Karpas-422 (cell line): ENCODE results near the gene GDF7. TPM values are rescaled to one million over a fixed set of nuclear protein-coding genes. Genes with fewer than 3 reads are reported as not detected.

Source experiments
- DNase-seq: peaks from one replicate; pipeline ENCODE4 v3.0.0-alpha.2; 2015
- H2AFZ ChIP-seq: fragments of 200-600 bp; sonication (generic); 2 replicates; pipeline ENCODE4 v1.6.1; 2014; ENCODE audit warnings: antibody characterized with exemption, low read length, mixed read lengths
- H3K27ac ChIP-seq: fragments of 200-600 bp; sonication (generic); 2 replicates; pipeline ENCODE4 v1.5.1; 2014; ENCODE audit warnings: mild to moderate bottlenecking, low read length, moderate library complexity
- H3K27me3 ChIP-seq: fragments of 200-600 bp; sonication (generic); 2 replicates; pipeline ENCODE4 v1.6.1; 2014; ENCODE audit warnings: low read length, mixed read lengths
- H3K36me3 ChIP-seq: fragments of 200-600 bp; sonication (generic); 2 replicates; pipeline ENCODE4 v1.6.1; 2014; ENCODE audit warnings: low read length, mixed read lengths; ENCODE audit not compliant: insufficient read depth
- H3K4me1 ChIP-seq: fragments of 200-600 bp; sonication (generic); 2 replicates; pipeline ENCODE4 v1.6.1; 2014; ENCODE audit warnings: mild to moderate bottlenecking, low read length, mixed read lengths
- H3K4me2 ChIP-seq: fragments of 200-600 bp; sonication (generic); 2 replicates; pipeline ENCODE4 v1.6.1; 2014; ENCODE audit warnings: low read length, low read depth, mild to moderate bottlenecking; ENCODE audit not compliant: poor library complexity, severe bottlenecking
- H3K4me3 ChIP-seq: fragments of 200-600 bp; sonication (generic); 2 replicates; pipeline ENCODE4 v1.5.1; 2014; ENCODE audit warnings: mild to moderate bottlenecking, antibody characterized with exemption, low read length, mixed read lengths
- H3K79me2 ChIP-seq: fragments of 200-600 bp; sonication (generic); 2 replicates; pipeline ENCODE4 v1.6.1; 2014; ENCODE audit warnings: mild to moderate bottlenecking, low read length, mixed read lengths
- H3K9ac ChIP-seq: fragments of 200-600 bp; sonication (generic); 2 replicates; pipeline ENCODE4 v1.6.0; 2014; ENCODE audit warnings: low read length
- H3K9me2 ChIP-seq: fragments of 200-600 bp; sonication (generic), shearing (Covaris generic); replicated peaks from 2 replicates; pipeline ENCODE4 v1.6.0; 2014; ENCODE audit warnings: mild to moderate bottlenecking, low read length, moderate library complexity; ENCODE audit not compliant: insufficient read depth
- H3K9me3 ChIP-seq: fragments of 300-700, 200-600 bp; sonication (generic); 2 replicates; pipeline ENCODE4 v1.6.1; 2014; ENCODE audit warnings: low read length, mixed read lengths
- H4K20me1 ChIP-seq: fragments of 200-600 bp; sonication (generic); 2 replicates; pipeline ENCODE4 v1.6.1; 2014; ENCODE audit warnings: mild to moderate bottlenecking, antibody characterized with exemption, low read length, low read depth; ENCODE audit not compliant: insufficient read depth
- total RNA-seq: library from RNA; depleted of rRNA; stranded (reverse); fragments of >200 nt; shearing (Covaris generic); gene quantifications from 2 replicates; pipeline ENCODE4 v1.2.3, GENCODE V29; 2014; ENCODE audit warnings: low replicate concordance

The GDF7 gene
- total RNA-seq, 1 experiment from 2014 or later, result under 0.01 TPM

DNA sequence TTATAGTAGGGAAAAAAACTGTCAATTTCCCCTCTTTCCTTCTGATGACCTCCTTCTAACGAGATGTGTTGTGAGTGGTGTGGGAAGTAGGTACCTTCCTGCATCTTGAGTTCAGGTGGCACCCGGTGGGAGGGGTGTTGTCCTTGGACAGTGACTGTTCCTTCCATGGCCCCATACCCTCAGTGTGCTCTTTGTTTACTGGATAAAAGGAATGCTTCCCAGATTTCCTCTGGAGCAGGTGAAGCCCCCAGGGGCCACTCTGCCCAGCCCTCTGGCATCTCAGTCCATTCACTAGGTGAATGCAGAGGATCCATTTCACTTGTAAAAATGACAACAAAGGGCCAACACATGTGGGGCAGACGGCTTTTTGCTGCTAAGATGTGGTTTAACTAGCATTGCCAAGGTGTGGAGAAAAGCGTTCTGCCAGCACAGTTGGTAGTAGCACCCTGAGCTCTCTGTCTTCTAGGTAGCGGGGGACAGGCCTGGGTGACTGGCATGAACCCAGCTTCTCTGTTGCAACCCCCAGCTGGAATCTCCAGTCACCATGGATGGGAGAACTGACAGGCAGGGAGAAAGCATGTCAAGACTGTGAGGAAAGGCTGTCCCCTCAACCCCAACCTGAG is 6.9 kb downstream of the GDF7 start:
- H2AFZ ChIP-seq, result no peak overlapping the region
- no peak overlapping the region for H3K4me2 ChIP-seq
- no peaks in the 10 kb centered on the region for H3K27me3 ChIP-seq
- H3K79me2 ChIP-seq, result no peaks in the 10 kb centered on the region
- DNase-seq, result no peak
- no peak overlapping the region for H3K27ac ChIP-seq
- no peaks in the 10 kb centered on the region for H3K9me2 ChIP-seq
- H3K9ac ChIP-seq, result no peak overlapping the region
- peaks cover 27% of the 10 kb centered on the region for H3K4me1 ChIP-seq
- H3K4me3 ChIP-seq, result no peak overlapping the region
- no peaks in the 10 kb centered on the region for H3K36me3 ChIP-seq
- no peaks in the 10 kb centered on the region for H3K9me3 ChIP-seq
- H4K20me1 ChIP-seq, result no peaks in the 10 kb centered on the region

DNA sequence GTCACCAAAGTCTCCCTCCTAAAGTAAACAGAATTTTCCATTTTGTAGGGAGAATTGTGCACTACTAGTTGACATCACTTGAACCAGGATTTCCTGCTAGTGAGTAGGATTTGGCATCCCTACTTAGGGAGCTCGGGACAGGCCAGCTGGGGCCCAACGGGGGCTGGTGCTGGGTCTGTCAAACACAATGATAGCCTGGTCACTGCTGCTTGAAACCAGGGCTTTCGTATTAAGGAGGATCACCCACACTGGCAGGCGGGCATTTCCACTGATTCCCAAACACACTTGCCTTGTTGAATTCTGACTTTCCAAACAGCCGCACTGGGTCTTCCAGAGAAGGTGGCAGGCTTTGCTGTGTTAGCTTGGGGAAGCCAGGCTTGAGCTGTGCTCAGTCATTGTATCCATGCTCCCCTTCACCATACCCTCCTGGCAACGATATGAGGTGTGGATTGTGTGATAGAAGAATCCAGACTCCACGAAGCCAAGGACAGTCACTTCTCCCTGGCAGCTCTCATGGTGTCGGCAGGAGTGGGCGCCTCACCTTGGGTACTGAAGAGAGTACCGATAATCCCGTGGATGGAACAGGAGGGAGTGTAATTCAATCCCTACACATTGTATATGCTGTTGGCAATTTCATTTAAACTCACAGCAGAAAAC is 7.5 kb downstream of the GDF7 start:
- Histone ChIP-seq H2AFZ (no peak overlapping the region), H3K9me3 (no peaks in the 10 kb centered on the region), H3K27me3 (no peaks in the 10 kb centered on the region), H3K4me2 (no peak overlapping the region), H3K9ac (no peak overlapping the region), H3K27ac (no peak overlapping the region), H3K4me3 (no peak overlapping the region), H3K36me3 (no peaks in the 10 kb centered on the region), H3K9me2 (no peaks in the 10 kb centered on the region), H3K79me2 (no peaks in the 10 kb centered on the region), H3K4me1 (peaks cover 27% of the 10 kb centered on the region), H4K20me1 (no peaks in the 10 kb centered on the region)
- DNase-seq, result no peak

DNA sequence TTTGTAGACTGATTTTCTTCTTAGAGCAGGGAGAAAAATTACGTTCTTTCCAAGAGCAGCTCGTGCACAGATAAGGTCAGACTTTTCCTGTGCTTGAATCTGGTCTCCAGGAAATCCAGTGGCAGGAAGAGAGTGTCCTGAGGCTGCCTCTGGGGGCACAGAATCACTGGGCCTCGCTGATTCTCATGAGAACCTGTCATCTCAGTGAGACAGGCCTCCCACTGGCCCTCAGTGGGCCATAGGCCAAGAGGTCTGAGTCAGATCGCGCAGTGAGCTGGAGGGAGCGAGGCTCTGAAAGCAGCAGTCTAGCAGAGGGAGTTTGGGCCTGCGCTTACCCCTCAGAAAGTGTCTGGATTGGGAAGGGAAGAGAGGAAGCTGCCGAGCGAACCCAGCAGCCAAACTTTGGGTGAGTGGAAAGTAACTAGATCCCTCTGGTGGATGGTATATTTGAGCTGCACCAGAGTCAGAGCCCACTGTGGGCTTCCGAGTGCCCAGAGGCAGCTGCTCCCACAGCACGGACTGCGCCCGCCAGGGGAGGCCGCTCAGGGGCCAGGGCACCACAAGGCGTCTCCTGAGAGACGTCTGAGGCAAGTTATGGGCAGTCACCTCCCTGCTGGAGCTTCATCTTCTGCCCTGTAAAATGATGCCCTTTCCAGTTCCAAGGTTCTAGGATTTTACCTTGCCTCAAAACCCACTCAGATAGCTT is 8.2 kb downstream of the GDF7 start:
- Histone ChIP-seq H3K9ac (no peak overlapping the region), H2AFZ (no peak overlapping the region), H3K9me3 (no peaks in the 10 kb centered on the region), H3K9me2 (no peaks in the 10 kb centered on the region), H3K36me3 (no peaks in the 10 kb centered on the region), H3K4me3 (no peak overlapping the region), H3K27me3 (no peaks in the 10 kb centered on the region), H4K20me1 (no peaks in the 10 kb centered on the region), H3K27ac (no peak overlapping the region), H3K79me2 (no peaks in the 10 kb centered on the region), H3K4me2 (no peak overlapping the region), H3K4me1 (peaks cover 27% of the 10 kb centered on the region)
- no peak for DNase-seq

DNA sequence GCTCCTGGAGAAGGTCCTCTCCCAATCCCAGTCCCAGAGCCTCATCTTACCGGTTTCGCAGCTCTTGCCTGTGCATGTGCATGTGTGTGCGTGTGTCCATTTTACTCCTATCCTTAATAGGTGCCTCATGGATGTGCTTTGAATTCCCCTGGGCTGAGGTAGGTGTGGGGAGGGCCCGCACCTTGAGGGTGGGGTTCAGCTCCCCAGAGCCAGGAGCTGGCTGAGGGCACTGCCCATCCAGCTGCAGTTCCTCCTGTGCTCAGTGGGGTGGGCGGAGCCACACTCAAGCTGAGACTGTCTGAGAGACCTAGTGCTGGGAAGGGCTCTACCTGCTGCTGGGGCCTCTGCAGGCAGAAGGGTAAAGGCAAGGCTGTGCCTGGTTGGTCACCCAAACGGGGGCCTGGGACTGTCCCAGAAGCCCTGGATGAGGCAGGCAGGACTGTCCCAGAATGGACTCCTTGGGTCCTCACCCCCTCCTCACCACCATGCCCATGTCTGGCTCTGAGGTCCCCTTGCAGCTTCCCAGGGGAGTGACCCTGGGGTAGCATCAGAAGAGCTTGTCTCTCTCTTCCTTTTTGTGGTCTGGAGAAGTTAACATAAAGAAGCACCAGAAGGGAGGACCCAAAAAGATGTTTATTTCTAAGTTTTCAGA is 8.9 kb downstream of the GDF7 start:
- Histone ChIP-seq H3K36me3 (no peaks in the 10 kb centered on the region), H3K4me3 (no peak overlapping the region), H3K27ac (peak overlapping the region; percentile 71)

DNA sequence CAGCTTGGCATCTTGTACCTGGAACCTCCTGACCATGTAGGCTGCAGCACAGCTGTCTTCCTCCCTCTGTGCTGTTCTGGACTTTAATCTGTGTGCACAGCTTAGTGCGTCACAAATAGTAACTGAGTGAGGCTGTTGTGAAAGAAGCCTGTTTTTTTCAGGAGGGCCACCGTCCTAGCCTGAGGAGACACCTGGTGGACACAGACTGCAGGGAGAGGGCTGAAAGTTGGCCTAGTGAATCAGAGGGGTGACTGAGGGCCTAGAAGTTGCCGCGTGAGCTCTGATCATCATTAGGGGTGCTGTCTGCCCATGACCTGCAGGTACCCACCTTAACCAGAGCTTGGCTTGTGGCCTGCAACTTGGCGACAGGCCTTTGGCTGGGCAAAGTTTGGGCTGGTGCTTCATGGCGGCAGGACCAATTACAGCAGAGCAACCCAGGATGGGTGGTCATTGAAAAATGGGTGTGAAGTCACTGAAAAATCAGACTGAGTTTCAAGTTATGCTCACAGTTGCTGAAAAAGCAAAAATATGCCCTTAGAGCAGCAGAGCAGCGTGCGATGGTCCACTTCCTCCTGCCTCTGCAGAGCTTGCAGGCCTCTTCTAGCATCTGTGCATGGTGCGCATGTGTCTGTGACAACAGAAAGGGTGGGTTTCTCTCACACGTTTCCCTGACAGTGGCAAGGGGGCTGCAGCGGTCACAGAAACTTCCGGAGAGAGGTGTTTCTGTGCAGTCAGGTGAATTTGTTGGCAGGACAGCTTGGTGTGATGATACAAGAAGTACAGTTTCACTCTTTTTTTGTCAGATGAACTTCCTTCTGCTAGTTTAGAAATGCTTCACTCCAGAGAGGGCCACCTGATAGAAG is 9.6 kb downstream of the GDF7 start:
- Histone ChIP-seq H3K79me2 (no peaks in the 10 kb centered on the region), H3K9me3 (no peaks in the 10 kb centered on the region), H3K4me2 (peak overlapping the region; percentile 39), H2AFZ (no peak overlapping the region), H3K4me3 (no peak overlapping the region), H3K9me2 (no peaks in the 10 kb centered on the region), H3K9ac (peak overlapping the region; percentile 53), H3K36me3 (no peaks in the 10 kb centered on the region), H3K27me3 (no peaks in the 10 kb centered on the region), H3K4me1 (peaks cover 27% of the 10 kb centered on the region), H3K27ac (peak overlapping the region; percentile 71), H4K20me1 (no peaks in the 10 kb centered on the region)
- peak; percentile 67 for DNase-seq

More for the DNA sequence above, 8.9 kb downstream of the GDF7 start:
- H3K27me3 ChIP-seq, result no peaks in the 10 kb centered on the region
- peak; percentile 79 for DNase-seq
- peaks cover 27% of the 10 kb centered on the region for H3K4me1 ChIP-seq
- H3K79me2 ChIP-seq, result no peaks in the 10 kb centered on the region
- peak overlapping the region; percentile 39 for H3K4me2 ChIP-seq
- no peaks in the 10 kb centered on the region for H3K9me3 ChIP-seq
- peak overlapping the region; percentile 53 for H3K9ac ChIP-seq
- no peaks in the 10 kb centered on the region for H4K20me1 ChIP-seq
- H2AFZ ChIP-seq, result no peak overlapping the region
- H3K9me2 ChIP-seq, result no peaks in the 10 kb centered on the region

DNA sequence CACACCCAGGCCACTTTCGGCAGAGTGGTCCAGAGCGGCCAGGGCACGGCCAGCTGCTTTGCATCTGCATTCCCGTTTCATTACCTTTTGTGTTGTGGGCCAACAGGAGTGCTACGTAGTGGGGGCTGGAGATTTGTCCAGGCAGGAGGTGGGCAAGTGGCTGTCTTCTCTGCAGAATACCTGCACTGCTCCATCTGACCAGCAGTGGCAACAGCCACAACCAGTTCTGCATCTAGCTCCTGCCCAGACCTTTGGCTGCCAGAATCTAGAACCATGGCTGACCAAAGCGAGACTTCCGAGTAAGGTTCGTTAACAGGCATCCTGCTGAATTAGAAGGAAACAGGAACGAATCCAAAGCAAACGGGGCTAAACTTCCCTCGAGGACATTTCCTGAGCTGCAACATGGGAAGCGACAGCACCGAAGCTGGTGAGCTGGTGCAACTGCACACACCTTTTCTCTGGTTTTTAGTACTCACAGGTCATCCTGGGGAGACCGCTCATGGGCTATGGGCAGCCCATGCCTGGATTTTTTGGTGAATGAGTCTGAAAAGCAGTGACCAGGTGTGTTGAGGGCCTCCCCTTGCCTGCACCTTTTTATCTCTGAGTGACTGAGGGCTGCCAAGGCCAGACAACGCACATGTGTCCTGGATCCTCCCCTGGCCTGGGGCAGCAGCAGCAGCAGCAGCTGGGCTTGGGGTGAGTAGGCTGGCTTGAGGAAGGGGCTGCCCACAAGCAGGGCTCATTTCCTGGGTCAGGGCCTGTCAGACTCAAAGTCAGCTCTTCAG is 10.5 kb downstream of the GDF7 start:
- no peaks in the 10 kb centered on the region for H3K27me3 ChIP-seq
- no peak overlapping the region for H2AFZ ChIP-seq
- peaks cover 27% of the 10 kb centered on the region for H3K4me1 ChIP-seq
- H3K9me3 ChIP-seq, result no peaks in the 10 kb centered on the region
- H3K4me3 ChIP-seq, result no peak overlapping the region
- DNase-seq, result peak; percentile 54
- H3K9me2 ChIP-seq, result no peaks in the 10 kb centered on the region
- H3K4me2 ChIP-seq, result no peak overlapping the region
- peak overlapping the region; percentile 71 for H3K27ac ChIP-seq
- no peaks in the 10 kb centered on the region for H3K36me3 ChIP-seq
- no peak overlapping the region; the same call in 1 of the 2 replicates for H3K9ac ChIP-seq
- H3K79me2 ChIP-seq, result no peaks in the 10 kb centered on the region
- H4K20me1 ChIP-seq, result no peaks in the 10 kb centered on the region

DNA sequence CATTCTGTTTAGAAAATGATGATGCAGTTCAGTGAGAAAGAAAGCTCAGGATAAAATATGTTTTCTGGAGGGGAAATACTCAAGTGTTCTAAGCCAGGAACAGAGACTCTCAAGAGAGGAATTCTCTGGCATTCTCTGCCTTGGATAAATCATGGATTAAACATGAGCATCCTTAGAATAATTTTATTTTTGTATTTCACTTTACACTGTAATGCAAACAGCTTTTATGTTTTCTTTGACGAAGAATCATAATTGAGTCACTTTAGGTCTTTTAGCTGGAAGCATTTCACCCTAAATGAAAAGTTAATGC is 11.1 kb downstream of the GDF7 start:
- H3K9me2 ChIP-seq, result no peaks in the 10 kb centered on the region
- H3K9ac ChIP-seq, result no peak overlapping the region
- no peaks in the 10 kb centered on the region for H3K36me3 ChIP-seq
- no peaks in the 10 kb centered on the region for H3K79me2 ChIP-seq
- no peak for DNase-seq
- H3K4me1 ChIP-seq, result peaks cover 27% of the 10 kb centered on the region
- no peak overlapping the region for H2AFZ ChIP-seq
- no peaks in the 10 kb centered on the region for H3K27me3 ChIP-seq
- no peaks in the 10 kb centered on the region for H3K9me3 ChIP-seq
- H4K20me1 ChIP-seq, result no peaks in the 10 kb centered on the region
- H3K4me2 ChIP-seq, result no peak overlapping the region
- no peak overlapping the region for H3K27ac ChIP-seq
- no peak overlapping the region for H3K4me3 ChIP-seq
